ENCODE measurements around the gene RPL11. TPM values are rescaled to one million over a fixed set of nuclear protein-coding genes. Genes with fewer than 3 reads are reported as not detected.

Gene RPL11
- total and polyA plus RNA-seq, 10 of the 15 experiments (the other 5 are each of a cell fraction or from before 2014, with no cell fraction given), result 968 to 4,611 (median 2,521) TPM

DNA sequence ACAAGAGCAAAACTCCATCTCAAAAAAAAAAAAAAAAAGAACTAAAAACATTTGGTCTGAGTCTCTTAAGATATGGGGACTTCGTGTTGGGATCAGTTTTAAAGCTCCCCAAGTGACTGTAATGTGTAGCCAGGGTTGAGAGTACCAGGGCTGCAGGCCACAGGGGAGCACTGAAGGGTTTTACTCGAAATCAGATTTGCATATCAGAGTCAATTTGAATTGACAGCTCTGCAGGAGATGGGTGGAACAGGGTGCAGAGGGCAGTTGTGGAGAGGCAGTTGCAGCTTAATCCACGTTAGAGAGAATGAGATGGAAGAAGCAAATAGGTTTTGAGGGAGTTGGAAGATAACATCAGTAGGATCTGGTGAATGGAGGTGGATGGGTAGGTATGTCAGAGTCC is 31.0 kb downstream of the RPL11 start:
- TSS peak; percentile 83 for BruUV-seq (replicated peaks)
- WGBS (ENCODE audit: insufficient coverage, insufficient replicate concordance, low lambda C conversion rate, missing lambda C conversion rate), result 0% methylated on average over 3 of the region's 3 CpGs
- ChIA-PET RAD21 (ENCODE audit: unreplicated experiment) (interaction anchor here (0.7 to 5.4 kb wide), 11 partner anchors 14 to 194 kb away, joined by 3 to 51 read pairs (median 4); partner anchors contain the start of genes ELOA and RPL11), SMC1A (ENCODE audit: uncharacterized antibody, unreplicated experiment) (interaction anchor here (0.8 to 5.8 kb wide), 9 partner anchors 15 to 193 kb away, joined by 3 to 46 read pairs (median 4); partner anchors contain the start of genes ELOA and RPL11), POLR2A (interaction anchor here (1.0 to 5.6 kb wide), 8 partner anchors 11 to 194 kb away, joined by 3 to 29 read pairs (median 6); partner anchors contain the start of genes ELOA and RPL11), CTCF (interaction anchor here (0.6 to 2.3 kb wide), 10 partner anchors 15 to 149 kb away, joined by 3 to 9 read pairs (median 3); partner anchors contain the start of gene RPL11)
- TF ChIP-seq STAT1 (conservative IDR thresholded peaks at IDR 0.05), result no peak
- TF ChIP-seq, protein P1, sequence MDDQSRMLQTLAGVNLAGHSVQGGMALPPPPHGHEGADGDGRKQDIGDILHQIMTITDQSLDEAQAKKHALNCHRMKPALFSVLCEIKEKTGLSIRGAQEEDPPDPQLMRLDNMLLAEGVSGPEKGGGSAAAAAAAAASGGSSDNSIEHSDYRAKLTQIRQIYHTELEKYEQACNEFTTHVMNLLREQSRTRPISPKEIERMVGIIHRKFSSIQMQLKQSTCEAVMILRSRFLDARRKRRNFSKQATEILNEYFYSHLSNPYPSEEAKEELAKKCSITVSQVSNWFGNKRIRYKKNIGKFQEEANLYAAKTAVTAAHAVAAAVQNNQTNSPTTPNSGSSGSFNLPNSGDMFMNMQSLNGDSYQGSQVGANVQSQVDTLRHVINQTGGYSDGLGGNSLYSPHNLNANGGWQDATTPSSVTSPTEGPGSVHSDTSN (IDR thresholded peaks at IDR 0.05; ENCODE audit: insufficient replicate concordance, low read depth, low read length), result peak; percentile 44
- no peak for TF ChIP-seq STAT3 (IDR thresholded peaks at IDR 0.05; ENCODE audit: low read depth, low read length)
- TF ChIP-seq RUNX3 (IDR thresholded peaks at IDR 0.05; ENCODE audit: low read length), result 0 out of 2 replicates have a peak, but pooled peaks have one; percentile 8
- no peak for TF ChIP-seq TCF7 (IDR thresholded peaks at IDR 0.05; ENCODE audit: borderline replicate concordance)
- 0 out of 2 replicates have a peak, but pooled peaks have one; percentile 19 for TF ChIP-seq LARP7 (IDR thresholded peaks at IDR 0.05)
- no peak for TF ChIP-seq ZNF384 (IDR thresholded peaks at IDR 0.05; ENCODE audit: borderline replicate concordance, low read depth, low read length)
- TF ChIP-seq MTA2 (IDR thresholded peaks at IDR 0.05; ENCODE audit: low read depth), result no peak
- TF ChIP-seq PAX8 (IDR thresholded peaks at IDR 0.05), result no peak
- no peak for TF ChIP-seq ZBED1 (IDR thresholded peaks at IDR 0.05; ENCODE audit: borderline replicate concordance)
- no peak for TF ChIP-seq TBL1XR1 (IDR thresholded peaks at IDR 0.05; ENCODE audit: low read depth, low read length)
- TF ChIP-seq, protein P2, sequence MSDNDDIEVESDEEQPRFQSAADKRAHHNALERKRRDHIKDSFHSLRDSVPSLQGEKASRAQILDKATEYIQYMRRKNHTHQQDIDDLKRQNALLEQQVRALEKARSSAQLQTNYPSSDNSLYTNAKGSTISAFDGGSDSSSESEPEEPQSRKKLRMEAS (IDR thresholded peaks at IDR 0.05; ENCODE audit: low read depth, low read length), result no peak
- TF ChIP-seq, protein P3, sequence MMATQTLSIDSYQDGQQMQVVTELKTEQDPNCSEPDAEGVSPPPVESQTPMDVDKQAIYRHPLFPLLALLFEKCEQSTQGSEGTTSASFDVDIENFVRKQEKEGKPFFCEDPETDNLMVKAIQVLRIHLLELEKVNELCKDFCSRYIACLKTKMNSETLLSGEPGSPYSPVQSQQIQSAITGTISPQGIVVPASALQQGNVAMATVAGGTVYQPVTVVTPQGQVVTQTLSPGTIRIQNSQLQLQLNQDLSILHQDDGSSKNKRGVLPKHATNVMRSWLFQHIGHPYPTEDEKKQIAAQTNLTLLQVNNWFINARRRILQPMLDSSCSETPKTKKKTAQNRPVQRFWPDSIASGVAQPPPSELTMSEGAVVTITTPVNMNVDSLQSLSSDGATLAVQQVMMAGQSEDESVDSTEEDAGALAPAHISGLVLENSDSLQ (IDR thresholded peaks at IDR 0.05), result peak; percentile 79
- TF ChIP-seq ESRRA (IDR thresholded peaks at IDR 0.05; ENCODE audit: low read length), result no peak
- peak; percentile 97 for TF ChIP-seq POU2F2 (IDR thresholded peaks at IDR 0.05; ENCODE audit: borderline replicate concordance, low read depth, low read length)
- TF ChIP-seq NR2C1 (IDR thresholded peaks at IDR 0.05), result no peak
- TF ChIP-seq, protein P4, sequence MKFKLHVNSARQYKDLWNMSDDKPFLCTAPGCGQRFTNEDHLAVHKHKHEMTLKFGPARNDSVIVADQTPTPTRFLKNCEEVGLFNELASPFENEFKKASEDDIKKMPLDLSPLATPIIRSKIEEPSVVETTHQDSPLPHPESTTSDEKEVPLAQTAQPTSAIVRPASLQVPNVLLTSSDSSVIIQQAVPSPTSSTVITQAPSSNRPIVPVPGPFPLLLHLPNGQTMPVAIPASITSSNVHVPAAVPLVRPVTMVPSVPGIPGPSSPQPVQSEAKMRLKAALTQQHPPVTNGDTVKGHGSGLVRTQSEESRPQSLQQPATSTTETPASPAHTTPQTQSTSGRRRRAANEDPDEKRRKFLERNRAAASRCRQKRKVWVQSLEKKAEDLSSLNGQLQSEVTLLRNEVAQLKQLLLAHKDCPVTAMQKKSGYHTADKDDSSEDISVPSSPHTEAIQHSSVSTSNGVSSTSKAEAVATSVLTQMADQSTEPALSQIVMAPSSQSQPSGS (IDR thresholded peaks at IDR 0.05; ENCODE audit: low read length), result no peak
- no peak for TF ChIP-seq SREBF2 (IDR thresholded peaks at IDR 0.05; ENCODE audit: low read length)
- Histone ChIP-seq H3K4me2 (ENCODE audit: control insufficient read depth, insufficient read depth) (peak overlapping the region; percentile 56), H3K4me1 (ENCODE audit: control insufficient read depth, insufficient read depth, low read length) (peaks cover 69% of the 10 kb centered on the region), H3K27ac (ENCODE audit: control insufficient read depth, insufficient read depth) (peak overlapping the region; percentile 99), H3K27me3 (replicated peaks in 1 of 2; ENCODE audit: control insufficient read depth in 2 of 2, insufficient read depth in 2 of 2, low read length in 1 of 2) (no peaks in the 10 kb centered on the region), H4K20me1 (ENCODE audit: control insufficient read depth, insufficient read depth) (no peaks in the 10 kb centered on the region), H3K9me3 (replicated peaks; ENCODE audit: control insufficient read depth, insufficient read depth, low read length) (no peaks in the 10 kb centered on the region), H3K79me2 (ENCODE audit: control insufficient read depth, insufficient read depth, low read length) (peaks cover 16% of the 10 kb centered on the region), H2AFZ (ENCODE audit: control insufficient read depth, low read depth, low read length) (no peak overlapping the region; the same call in 1 of the 2 replicates), H3K36me3 (ENCODE audit: control insufficient read depth in 2 of 2, insufficient read depth in 2 of 2, low read length in 1 of 2) (no peaks in the 10 kb centered on the region), H3K4me3 (no peak overlapping the region), H3K9ac (ENCODE audit: control insufficient read depth, insufficient read depth, low read length) (0 out of 2 replicates have a peak overlapping the region, but pooled peaks have one; percentile 0)
- DNase-seq (ENCODE audit: low read depth, low spot score), result no peak
- intact Hi-C loops (cut with micrococcal nuclease; ENCODE audit: unreplicated experiment), result loop anchor here (10.0 kb wide), 1 partner anchor 1678 kb away; no protein-coding TSS in a partner anchor
- peak; percentile 56 for ATAC-seq
- no peak for FAIRE-seq
- in situ Hi-C loops (cut with MboI), result no loop called here

All from GM12878 (cell line).